Heart left ventricle (tissue), 16 donors: ENCODE results near the gene HHAT. TPM values are rescaled to one million over a fixed set of nuclear protein-coding genes. Genes with fewer than 3 reads are reported as not detected.
A peak's percentile ranks its signal among the peaks of the same experiment; 100 is the strongest.

Source experiments
- ATAC-seq, 4 donors: fragments of 200-7000 bp; cut with Tn5 transposase; one replicate each; pipeline ENCODE4 v1.9.1; 2020 to 2022; ENCODE audit warnings: moderate library complexity in 4 of 4, mild to moderate bottlenecking in 3 of 4, moderate number of reproducible peaks in 1 of 4
- DNase-seq, 5 donors: peaks; one replicate each; pipeline ENCODE4 v3.0.0-alpha.2; 2020
- H3K27ac ChIP-seq, 12 donors: fragments of 200-600 bp; sonication (generic) in 4 of 12; one replicate each; pipeline versions ENCODE4 v1.5.0 to v1.8.0; 2016 to 2022; ENCODE audit warnings: mild to moderate bottlenecking in 2 of 12
- H3K27me3 ChIP-seq, 9 donors: fragments of 200-600 bp; sonication (generic) in 2 of 9; one replicate each; pipeline versions ENCODE4 v1.5.1 to v1.8.0; 2016 to 2022; ENCODE audit warnings: mild to moderate bottlenecking in 3 of 9
- H3K36me3 ChIP-seq, 9 donors: fragments of 200-600 bp; sonication (generic) in 2 of 9; one replicate each; pipeline versions ENCODE4 v1.5.0 to v1.8.0; 2018 to 2022; ENCODE audit warnings: mild to moderate bottlenecking in 2 of 9
- H3K4me1 ChIP-seq, 12 donors: fragments of 200-600 bp; sonication (generic) in 4 of 12; one replicate each; pipeline versions ENCODE4 v1.5.0 to v1.8.0; 2016 to 2022; ENCODE audit warnings: mild to moderate bottlenecking in 3 of 12
- H3K4me3 ChIP-seq, 12 donors: fragments of 200-600 bp; sonication (generic) in 4 of 12; one replicate each; pipeline versions ENCODE4 v1.5.0 to v1.8.0; 2017 to 2022; ENCODE audit warnings: mild to moderate bottlenecking in 9 of 12, moderate library complexity in 4 of 12
- H3K9me3 ChIP-seq, 12 donors: fragments of 200-600 bp; sonication (generic) in 4 of 12; one replicate each; pipeline versions ENCODE4 v1.5.0 to v1.8.0; 2016 to 2022; ENCODE audit warnings: mild to moderate bottlenecking in 1 of 12
- POLR2A ChIP-seq, 2 donors: fragments of 450-650 bp; IDR thresholded peaks; one replicate each; pipeline ENCODE4 v1.6.1; 2017; ENCODE audit warnings: antibody characterized with exemption in 2 of 2, mild to moderate bottlenecking in 2 of 2, moderate library complexity in 2 of 2
- WGBS, 4 donors: extraction: QIAGEN DNeasy Blood & Tissue Kit in 2 of 4; methylation state at CpG; one replicate each; pipeline versions ENCODE4 v1.1.5 to v1.1.7; 2013 to 2018; 5-methylcytosine and 5-hydroxymethylcytosine counted together
- intact Hi-C, 10 donors: fragments of 100-400 bp; cut with DNase I; formaldehyde crosslinking; loops; one replicate each; pipeline versions ENCODE4 v1.11.1 to v1.14.2; 2022
- polyA plus RNA-seq, 2 donors: library from polyadenylated mRNA; stranded (reverse); fragments of 200-250 nt; gene quantifications; one replicate each; pipeline ENCODE4 v1.2.3, GENCODE V29; 2013
- total RNA-seq, 9 donors: library from RNA; depleted of rRNA in 2 of 9; stranded (reverse); fragments of >200 nt in 2 of 9; fragmentation: NEBNext Ultra II Directional in 3 of 9; extraction: Animal tissue kit (Norgen Biotek cat#: 25700) in 3 of 9; gene quantifications; one replicate each; pipeline versions ENCODE4 v1.1.0 to v1.2.4, GENCODE V29; 2016 to 2023
- TF ChIP-seq, protein P1 (sequence below), 12 donors: fragments of 200-600 bp; sonication (generic) in 4 of 12; IDR thresholded peaks; one replicate each; pipeline versions ENCODE4 v1.5.0 to v1.8.0; 2018 to 2022; ENCODE audit warnings: antibody characterized with exemption in 12 of 12, mild to moderate bottlenecking in 5 of 12
- donor health status: ischemic (EF 13 %, LVEDD 7.1; RV severe dilation, severe dysfunction).
- donor health status: healthy with polysubstance abuse.
- donor health status: DM: no; HTN: yes; CAD: no.
- donor health status: DM: no; HTN: no; CAD: no.
- donor health status: ischemic (EF 25% LVEDD 6.9; RV normal size, moderate dysfunction).
- donor health status: ischemic (EF 25% LVEDD 5.7; RV mildly dilated, moderate dysfunction).
- donor health status: healthy.
- donor health status: DM: yes; HTN: yes; CAD: no.
- donor health status: ischemic (EF 35%, LVEDD 5.7; RV mildly dilated, moderate dysfunction).
- donor health status: nonischemic (EF 11% LVEDD 7.7; RV severe dilation, severe dysfunction).
- donor health status: DM: yes; HTN: yes; CAD: no.
- donor health status: PGD.
- donor health status: ischemic (EF 29% LVEDD 5.4; RV normal size, mild dysfunction).
- donor health status: nonischemic (EF 23%, LVEDD 6.1; RV moderate dilation, normal function).

Gene HHAT
- total and polyA plus RNA-seq, 11 donors = 0.98 to 4.7 (median 2.8) TPM

DNA sequence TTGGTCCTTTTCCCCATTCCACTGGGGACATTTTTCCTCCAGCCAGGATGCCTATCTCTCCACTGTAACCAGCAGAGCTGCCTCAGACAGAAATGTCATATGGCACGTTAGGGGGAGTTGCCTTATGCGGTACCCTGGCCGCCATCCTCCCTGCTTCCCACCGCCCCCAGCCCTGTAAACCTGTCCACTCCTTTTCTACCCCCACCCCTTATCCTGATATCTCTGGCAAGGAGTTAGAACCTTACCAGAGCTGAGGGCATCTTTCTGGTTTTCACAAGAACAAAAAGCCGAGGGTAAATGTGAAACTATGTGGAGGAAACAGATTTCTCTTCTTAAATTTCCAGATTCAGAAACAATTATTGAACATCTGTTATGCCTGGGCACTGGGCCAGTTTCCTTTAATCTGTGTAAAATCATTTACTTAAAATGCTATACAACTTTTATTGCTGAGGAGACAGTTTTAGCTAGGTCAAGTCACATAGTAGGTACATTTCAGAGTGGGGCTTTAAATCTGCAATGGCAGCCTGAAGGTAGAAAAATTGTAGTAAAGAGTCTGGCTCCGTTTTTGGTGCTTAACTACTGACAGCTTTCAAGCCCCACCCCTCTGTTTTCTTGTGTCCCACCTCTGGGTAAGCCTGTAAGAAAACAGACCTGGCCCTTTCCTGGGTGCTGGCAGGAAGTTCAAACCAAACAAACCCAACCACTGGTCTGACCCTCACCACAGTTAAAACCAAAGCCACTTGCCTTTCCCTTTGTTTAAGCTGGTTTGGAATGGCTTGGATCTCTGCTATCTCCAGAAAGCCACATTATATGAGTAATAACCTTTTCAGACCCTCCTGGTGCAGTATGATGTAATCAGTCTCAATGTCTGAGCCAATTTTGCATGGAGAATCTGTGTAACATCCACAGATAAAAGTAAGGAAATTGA, 319.0 kb downstream of the HHAT start:
- no peaks in the 10 kb centered on the region for H3K36me3 ChIP-seq
- H3K27me3 ChIP-seq = no peaks in the 10 kb centered on the region
- no peak for DNase-seq
- peak in 1 of 4 donors; percentile 64 for ATAC-seq
- TF ChIP-seq, protein P1, sequence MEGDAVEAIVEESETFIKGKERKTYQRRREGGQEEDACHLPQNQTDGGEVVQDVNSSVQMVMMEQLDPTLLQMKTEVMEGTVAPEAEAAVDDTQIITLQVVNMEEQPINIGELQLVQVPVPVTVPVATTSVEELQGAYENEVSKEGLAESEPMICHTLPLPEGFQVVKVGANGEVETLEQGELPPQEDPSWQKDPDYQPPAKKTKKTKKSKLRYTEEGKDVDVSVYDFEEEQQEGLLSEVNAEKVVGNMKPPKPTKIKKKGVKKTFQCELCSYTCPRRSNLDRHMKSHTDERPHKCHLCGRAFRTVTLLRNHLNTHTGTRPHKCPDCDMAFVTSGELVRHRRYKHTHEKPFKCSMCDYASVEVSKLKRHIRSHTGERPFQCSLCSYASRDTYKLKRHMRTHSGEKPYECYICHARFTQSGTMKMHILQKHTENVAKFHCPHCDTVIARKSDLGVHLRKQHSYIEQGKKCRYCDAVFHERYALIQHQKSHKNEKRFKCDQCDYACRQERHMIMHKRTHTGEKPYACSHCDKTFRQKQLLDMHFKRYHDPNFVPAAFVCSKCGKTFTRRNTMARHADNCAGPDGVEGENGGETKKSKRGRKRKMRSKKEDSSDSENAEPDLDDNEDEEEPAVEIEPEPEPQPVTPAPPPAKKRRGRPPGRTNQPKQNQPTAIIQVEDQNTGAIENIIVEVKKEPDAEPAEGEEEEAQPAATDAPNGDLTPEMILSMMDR (IDR thresholded peaks at IDR 0.05) = no peak
- TF ChIP-seq POLR2A (IDR thresholded peaks at IDR 0.05) = no peak
- H3K4me3 ChIP-seq = no peak overlapping the region
- WGBS, 4 donors = 58 to 64% (median 61%) methylated on average over 6 of the region's 6 CpGs
- no peak overlapping the region for H3K27ac ChIP-seq
- intact Hi-C loops = no loop called here
- H3K4me1 ChIP-seq = peaks cover 0 to 9% (median 2%) of the 10 kb centered on the region in 12 donors
- no peaks in the 10 kb centered on the region for H3K9me3 ChIP-seq

DNA sequence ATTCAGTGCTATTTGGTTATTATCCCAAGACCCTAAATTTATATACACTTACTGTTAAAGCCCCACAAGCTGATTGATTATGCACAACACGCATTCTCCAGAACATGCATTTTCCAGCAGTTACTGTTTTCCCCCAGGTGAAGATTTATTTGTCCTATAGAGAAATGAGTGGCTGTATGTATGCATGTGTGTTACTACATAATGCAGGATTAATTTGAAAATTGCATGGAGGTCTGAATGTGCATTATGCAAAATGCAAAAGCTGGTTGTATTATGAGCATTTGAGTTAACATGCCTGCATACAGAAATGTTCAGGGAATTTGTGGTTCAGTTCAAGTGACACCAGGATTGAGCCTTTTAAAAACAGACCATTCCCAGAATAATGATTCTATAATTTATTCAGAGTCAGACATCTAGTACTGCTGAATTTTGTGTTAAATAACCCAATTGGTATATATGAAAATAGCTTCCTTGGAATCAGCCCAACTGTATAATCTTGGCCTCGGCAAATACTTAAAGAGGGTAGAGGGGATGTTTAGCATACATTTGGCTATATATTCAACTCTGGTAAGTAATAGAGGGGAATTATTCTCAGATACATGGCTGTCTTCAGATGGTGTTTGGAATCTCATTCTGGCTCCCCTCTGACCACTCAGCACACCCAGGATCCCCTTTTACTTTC, 320.0 kb downstream of the HHAT start:
- WGBS, 4 donors = 67 to 95% (median 73%) methylated on average over 2 of the region's 2 CpGs
- H3K4me3 ChIP-seq = no peak overlapping the region
- TF ChIP-seq, protein P1 (IDR thresholded peaks at IDR 0.05) = no peak
- no peak for TF ChIP-seq POLR2A (IDR thresholded peaks at IDR 0.05)
- peaks cover 0 to 9% (median 2%) of the 10 kb centered on the region in 12 donors for H3K4me1 ChIP-seq
- no peaks in the 10 kb centered on the region for H3K27me3 ChIP-seq
- H3K9me3 ChIP-seq = no peaks in the 10 kb centered on the region
- ATAC-seq (no peak), DNase-seq (no peak)
- intact Hi-C loops = no loop called here
- H3K36me3 ChIP-seq = no peaks in the 10 kb centered on the region
- H3K27ac ChIP-seq = no peak overlapping the region

DNA sequence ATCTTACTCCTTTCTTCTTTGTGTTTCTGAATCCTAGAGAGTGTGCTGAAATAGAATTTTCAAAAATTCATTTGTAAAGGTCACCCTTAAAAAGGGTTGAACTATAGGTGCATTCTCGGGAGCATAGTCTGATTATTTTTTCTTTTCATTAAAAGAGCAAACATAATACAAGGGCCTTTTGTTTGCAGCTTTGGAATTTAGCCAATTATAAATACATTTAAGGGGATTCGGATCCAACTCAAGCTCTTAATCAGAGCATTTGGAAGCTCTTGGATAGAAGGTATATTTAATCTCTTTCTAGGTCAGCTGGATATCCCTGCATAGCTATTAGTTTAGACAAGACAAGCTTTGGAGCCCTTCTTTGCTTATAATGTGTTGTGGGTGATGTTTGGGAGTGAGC, 321.7 kb downstream of the HHAT start:
- H3K4me1 ChIP-seq = peaks cover 0 to 9% (median 2%) of the 10 kb centered on the region in 12 donors
- H3K9me3 ChIP-seq = no peaks in the 10 kb centered on the region
- DNase-seq (no peak), ATAC-seq (no peak)
- WGBS, 4 donors = 61 to 76% (median 69%) methylated on average over 2 of the region's 2 CpGs
- no peak for TF ChIP-seq POLR2A (IDR thresholded peaks at IDR 0.05)
- TF ChIP-seq, protein P1 (IDR thresholded peaks at IDR 0.05) = no peak
- no peaks in the 10 kb centered on the region for H3K36me3 ChIP-seq
- H3K27me3 ChIP-seq = no peaks in the 10 kb centered on the region
- H3K4me3 ChIP-seq = no peak overlapping the region
- no peak overlapping the region for H3K27ac ChIP-seq
- intact Hi-C loops = no loop called here

DNA sequence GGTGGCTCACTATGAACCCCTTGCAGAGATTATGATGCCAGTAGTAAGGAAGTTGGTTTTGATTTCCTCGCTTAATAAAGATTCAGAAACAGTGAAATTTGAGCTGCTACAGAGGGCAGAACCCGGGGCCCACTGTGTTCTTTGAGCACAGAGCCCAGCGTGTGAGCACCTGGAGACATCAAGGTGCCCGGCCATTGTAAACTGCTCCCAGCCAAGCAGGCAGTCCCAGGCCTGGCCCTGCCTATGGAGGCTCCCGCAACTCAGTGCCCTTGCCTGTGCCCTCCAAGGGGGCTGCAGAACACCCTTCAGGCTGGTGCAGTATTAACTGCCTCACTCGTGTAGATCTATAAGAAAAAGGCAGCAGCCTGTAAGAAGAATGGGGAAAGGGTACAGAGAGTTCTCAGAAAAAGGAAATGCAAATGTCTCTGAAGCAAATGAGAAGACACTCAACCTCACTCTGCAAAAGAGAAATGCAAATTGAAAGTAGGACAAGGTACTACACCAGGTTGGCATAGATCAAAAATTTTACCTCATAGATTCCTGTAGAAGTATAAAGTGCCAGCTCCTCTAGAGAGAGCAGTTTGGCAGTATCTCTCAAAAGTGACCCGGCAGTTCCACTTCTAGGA, 323.7 kb downstream of the HHAT start:
- TF ChIP-seq POLR2A (IDR thresholded peaks at IDR 0.05) = no peak
- TF ChIP-seq, protein P1 (IDR thresholded peaks at IDR 0.05) = no peak
- Histone ChIP-seq H3K36me3 (no peaks in the 10 kb centered on the region), H3K27me3 (no peaks in the 10 kb centered on the region), H3K4me3 (no peak overlapping the region), H3K9me3 (no peaks in the 10 kb centered on the region), H3K4me1 (no peaks in the 10 kb centered on the region), H3K27ac (no peak overlapping the region)
- DNase-seq (no peak), ATAC-seq (no peak)
- intact Hi-C loops = no loop called here
- WGBS, 4 donors = 88 to 92% (median 91%) methylated on average over 7 of the region's 7 CpGs
